Mesothelial cell of epicardium (in vitro differentiated cells): ENCODE results near the gene MRPS24. TPM values are rescaled to one million over a fixed set of nuclear protein-coding genes. Genes with fewer than 3 reads are reported as not detected.

Experiments
- DNase-seq, 2 experiments: peaks; one replicate each; pipeline ENCODE4 v3.0.0; 2021; ENCODE audit warnings: low spot score in 2 of 2; ENCODE audit not compliant: unreplicated experiment in 2 of 2
- H3K27ac Mint-ChIP-seq: 2 replicates; pipeline ENCODE4 v1.8.0; 2021; ENCODE audit warnings: mixed read lengths
- H3K27me3 Mint-ChIP-seq: 2 replicates; pipeline ENCODE4 v1.8.0; 2021; ENCODE audit warnings: low read depth, mixed read lengths
- H3K36me3 Mint-ChIP-seq: 2 replicates; pipeline ENCODE4 v1.8.0; 2021; ENCODE audit warnings: mixed read lengths
- H3K4me1 Mint-ChIP-seq: 2 replicates; pipeline ENCODE4 v1.8.0; 2021; ENCODE audit warnings: mixed read lengths
- H3K4me3 Mint-ChIP-seq: 2 replicates; pipeline ENCODE4 v1.8.0; 2021; ENCODE audit warnings: mild to moderate bottlenecking, moderate library complexity, mixed read lengths
- H3K9me3 Mint-ChIP-seq: 2 replicates; pipeline ENCODE4 v1.8.0; 2021; ENCODE audit warnings: mixed read lengths
- total RNA-seq: library from RNA; stranded (reverse); gene quantifications from 3 replicates; pipeline ENCODE4 v1.2.1, GENCODE V29; 2021
- TF ChIP-seq, protein P1 (sequence below): fragments of 200-600 bp; sonication (generic); IDR thresholded peaks from one replicate; pipeline ENCODE4 v1.5.0; 2021; ENCODE audit warnings: antibody characterized with exemption; ENCODE audit not compliant: unreplicated experiment

The MRPS24 gene
- total RNA-seq, 1 donor from 2014 or later = 59.4 TPM

DNA sequence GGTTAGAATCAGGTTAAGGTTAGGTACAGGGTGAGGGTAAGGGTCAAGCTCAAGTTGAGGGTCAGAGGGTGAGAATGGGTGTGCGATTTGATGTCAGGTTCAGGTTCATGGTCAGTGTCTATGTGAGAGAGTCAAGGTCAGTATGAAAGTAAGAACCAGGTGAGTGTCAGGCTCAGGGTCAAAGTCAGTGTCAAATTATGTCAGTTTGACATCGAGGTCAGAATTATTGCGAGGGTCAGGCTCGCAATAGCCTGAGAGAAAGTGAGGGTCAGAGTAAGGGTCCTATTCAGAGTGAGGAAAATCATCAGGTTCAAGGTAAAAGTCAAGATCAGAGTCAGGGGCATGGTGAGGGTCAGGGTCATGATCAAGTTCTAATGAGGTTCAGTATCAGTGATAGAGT, 13.0 kb downstream of the MRPS24 start:
- no peak for DNase-seq
- H3K9me3 Mint-ChIP-seq = peaks cover 3% of the 10 kb centered on the region
- TF ChIP-seq, protein P1, sequence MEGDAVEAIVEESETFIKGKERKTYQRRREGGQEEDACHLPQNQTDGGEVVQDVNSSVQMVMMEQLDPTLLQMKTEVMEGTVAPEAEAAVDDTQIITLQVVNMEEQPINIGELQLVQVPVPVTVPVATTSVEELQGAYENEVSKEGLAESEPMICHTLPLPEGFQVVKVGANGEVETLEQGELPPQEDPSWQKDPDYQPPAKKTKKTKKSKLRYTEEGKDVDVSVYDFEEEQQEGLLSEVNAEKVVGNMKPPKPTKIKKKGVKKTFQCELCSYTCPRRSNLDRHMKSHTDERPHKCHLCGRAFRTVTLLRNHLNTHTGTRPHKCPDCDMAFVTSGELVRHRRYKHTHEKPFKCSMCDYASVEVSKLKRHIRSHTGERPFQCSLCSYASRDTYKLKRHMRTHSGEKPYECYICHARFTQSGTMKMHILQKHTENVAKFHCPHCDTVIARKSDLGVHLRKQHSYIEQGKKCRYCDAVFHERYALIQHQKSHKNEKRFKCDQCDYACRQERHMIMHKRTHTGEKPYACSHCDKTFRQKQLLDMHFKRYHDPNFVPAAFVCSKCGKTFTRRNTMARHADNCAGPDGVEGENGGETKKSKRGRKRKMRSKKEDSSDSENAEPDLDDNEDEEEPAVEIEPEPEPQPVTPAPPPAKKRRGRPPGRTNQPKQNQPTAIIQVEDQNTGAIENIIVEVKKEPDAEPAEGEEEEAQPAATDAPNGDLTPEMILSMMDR = no peak
- no peaks in the 10 kb centered on the region for H3K36me3 Mint-ChIP-seq
- no peak overlapping the region for H3K27ac Mint-ChIP-seq
- H3K4me3 Mint-ChIP-seq = no peak overlapping the region
- H3K27me3 Mint-ChIP-seq = peaks cover 1% of the 10 kb centered on the region
- H3K4me1 Mint-ChIP-seq = no peaks in the 10 kb centered on the region

DNA sequence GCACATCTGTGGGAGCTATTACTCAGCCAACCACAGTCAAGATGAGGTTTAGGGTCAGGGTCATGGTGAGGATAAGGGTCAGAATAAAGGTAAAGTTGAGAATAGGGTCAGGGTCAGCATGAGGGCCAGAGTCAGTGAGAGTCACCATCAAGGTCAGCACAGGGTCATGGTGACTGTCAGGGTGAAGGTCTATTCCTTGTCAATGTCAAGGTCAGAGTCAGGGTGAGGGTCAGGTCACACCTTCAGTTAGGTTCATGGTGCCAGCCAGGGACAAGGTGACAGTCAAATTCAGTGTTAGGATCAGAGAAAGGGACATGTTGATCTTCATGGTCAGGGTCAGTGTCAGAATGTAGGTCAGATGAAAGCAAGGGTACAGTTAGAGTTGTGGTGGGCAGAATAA, 14.1 kb downstream of the MRPS24 start:
- DNase-seq = no peak
- H3K36me3 Mint-ChIP-seq = no peaks in the 10 kb centered on the region
- no peak overlapping the region for H3K4me3 Mint-ChIP-seq
- H3K27me3 Mint-ChIP-seq = no peaks in the 10 kb centered on the region
- TF ChIP-seq, protein P1 = no peak
- H3K27ac Mint-ChIP-seq = no peak overlapping the region
- peaks cover 6% of the 10 kb centered on the region for H3K9me3 Mint-ChIP-seq
- no peaks in the 10 kb centered on the region for H3K4me1 Mint-ChIP-seq

DNA sequence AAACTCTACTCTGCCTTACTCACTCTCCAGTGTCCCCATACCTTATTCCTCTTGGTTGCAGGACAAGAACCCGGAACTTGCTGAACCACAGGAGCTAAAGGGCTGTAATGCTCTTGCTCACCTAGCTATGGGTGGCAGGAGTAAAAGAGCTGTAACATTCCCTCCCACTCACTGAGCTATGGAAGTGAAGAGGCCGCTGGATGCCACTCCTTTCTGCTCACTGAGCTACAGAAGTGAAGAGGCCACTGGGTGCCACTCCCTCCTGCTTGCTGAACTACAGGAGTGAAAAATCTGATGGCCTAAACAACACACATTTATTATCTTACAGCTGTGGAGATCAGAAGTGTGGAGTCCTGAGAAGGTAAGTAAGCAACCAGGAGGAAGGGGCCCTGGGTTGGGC, 17.5 kb downstream of the MRPS24 start:
- no peak overlapping the region for H3K4me3 Mint-ChIP-seq
- H3K4me1 Mint-ChIP-seq = no peaks in the 10 kb centered on the region
- H3K27ac Mint-ChIP-seq = no peak overlapping the region
- no peaks in the 10 kb centered on the region for H3K36me3 Mint-ChIP-seq
- no peak for DNase-seq
- TF ChIP-seq, protein P1 = no peak
- H3K9me3 Mint-ChIP-seq = peaks cover 3% of the 10 kb centered on the region
- peaks cover 4% of the 10 kb centered on the region for H3K27me3 Mint-ChIP-seq

DNA sequence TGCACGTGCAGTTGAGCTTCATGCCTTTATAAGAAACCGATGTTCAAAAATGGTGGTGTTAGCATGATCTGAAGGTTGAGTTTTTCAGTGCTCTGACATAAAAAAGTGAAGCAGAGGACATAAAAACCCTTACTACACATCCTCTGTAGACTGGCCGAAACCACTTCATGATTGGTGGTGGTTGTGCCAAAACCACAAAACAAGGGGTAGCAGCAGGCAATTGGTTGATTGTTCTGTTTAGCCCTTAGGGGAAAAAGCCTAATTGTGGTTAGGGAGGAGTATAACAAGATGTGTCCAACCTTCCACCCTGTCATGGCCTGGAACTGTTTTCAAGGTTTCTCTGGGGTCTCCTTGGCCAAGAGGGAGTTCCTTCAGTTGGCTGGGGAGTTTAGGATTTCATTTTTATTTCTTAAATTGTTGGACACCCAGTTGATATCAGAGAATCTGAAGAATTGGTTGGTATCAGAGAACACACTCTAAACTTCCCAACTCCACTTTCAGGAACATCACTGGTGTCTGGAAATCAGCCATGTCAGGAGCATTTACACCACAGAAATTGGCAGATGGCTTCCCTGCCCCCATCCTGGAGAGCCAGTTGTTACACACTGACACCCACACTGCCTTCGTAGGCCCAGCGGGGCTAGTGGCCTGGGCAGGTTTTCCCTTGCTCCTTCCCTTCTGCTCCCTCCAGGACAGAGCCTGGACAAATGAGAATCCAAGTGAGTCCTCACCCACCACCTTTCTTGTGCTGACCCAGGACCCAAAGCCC, 18.8 kb downstream of the MRPS24 start:
- no peak for DNase-seq
- Mint-ChIP-seq H3K4me3 (no peak overlapping the region), H3K4me1 (no peaks in the 10 kb centered on the region), H3K27ac (no peak overlapping the region), H3K9me3 (peaks cover 3% of the 10 kb centered on the region), H3K27me3 (peaks cover 4% of the 10 kb centered on the region), H3K36me3 (no peaks in the 10 kb centered on the region)
- TF ChIP-seq, protein P1 = no peak

DNA sequence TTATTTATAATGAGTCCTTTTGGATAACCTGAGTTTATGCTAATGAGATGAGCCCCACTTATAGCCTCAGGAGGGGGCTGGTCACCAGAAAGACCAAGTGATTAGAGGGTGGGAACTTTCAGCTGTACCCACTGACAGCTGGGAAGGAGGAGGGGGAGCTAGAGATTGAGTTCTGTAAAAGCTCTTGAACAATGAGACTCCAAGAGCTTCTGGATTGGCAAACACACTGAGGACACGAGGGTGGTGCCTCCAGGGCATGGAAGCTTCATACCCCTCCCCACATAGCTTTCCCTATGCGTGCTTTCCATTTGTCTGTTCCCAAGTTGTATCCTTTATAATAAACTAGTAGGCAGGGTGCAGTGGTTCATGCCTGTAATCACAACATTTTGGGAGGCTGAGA, 20.3 kb downstream of the MRPS24 start:
- H3K9me3 Mint-ChIP-seq = peaks cover 3% of the 10 kb centered on the region
- DNase-seq = no peak
- no peaks in the 10 kb centered on the region for H3K36me3 Mint-ChIP-seq
- H3K4me3 Mint-ChIP-seq = no peak overlapping the region
- H3K27me3 Mint-ChIP-seq = peaks cover 4% of the 10 kb centered on the region
- no peaks in the 10 kb centered on the region for H3K4me1 Mint-ChIP-seq
- TF ChIP-seq, protein P1 = no peak
- no peak overlapping the region for H3K27ac Mint-ChIP-seq

DNA sequence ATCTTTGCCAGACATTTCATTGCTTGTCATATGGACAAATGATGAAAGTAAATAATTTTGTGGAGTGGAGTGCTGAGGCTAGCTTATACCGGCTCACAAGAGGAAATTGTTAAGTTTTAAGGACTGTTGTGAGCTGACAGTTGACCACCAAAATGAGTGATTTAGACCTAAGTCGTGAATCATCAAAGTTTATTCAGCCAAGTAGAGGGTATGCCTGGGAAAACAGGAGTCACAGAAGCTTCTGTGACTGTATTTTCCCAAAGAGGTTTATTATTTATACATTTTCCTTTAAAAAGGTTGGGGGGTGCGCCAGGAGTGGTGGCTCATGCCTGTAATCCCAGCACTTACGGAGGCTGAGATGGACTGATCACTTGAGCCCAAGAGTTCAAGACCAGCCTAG, 21.8 kb downstream of the MRPS24 start:
- no peak for DNase-seq
- H3K27ac Mint-ChIP-seq = no peak overlapping the region
- peaks cover 4% of the 10 kb centered on the region for H3K27me3 Mint-ChIP-seq
- no peak overlapping the region for H3K4me3 Mint-ChIP-seq
- TF ChIP-seq, protein P1 = no peak
- no peaks in the 10 kb centered on the region for H3K36me3 Mint-ChIP-seq
- no peaks in the 10 kb centered on the region for H3K4me1 Mint-ChIP-seq
- H3K9me3 Mint-ChIP-seq = peaks cover 3% of the 10 kb centered on the region
